Stimulated activated effector memory CD8-positive, alpha-beta T cell treated with anti-CD3 and anti-CD28 coated beads, Interleukin-12 subunit alpha, Interleukin-12 subunit beta, amount 100 ng/mL, for 72 hours (primary cell): ENCODE data around the gene AMPH.
A peak's percentile ranks its signal among the peaks of the same experiment; 100 is the strongest.
"Not testable (repeated sequence)": the region's sequence is repeated elsewhere in the genome, so short reads cannot be mapped to it uniquely, and the experiment has no call there.

Experiments used
- ATAC-seq: fragments of 150-1000 bp; cut with Tn5 transposase; 2 replicates; pipeline ENCODE4 v1.10.0; 2021
- DNase-seq, 2 donors: peaks; one replicate each; pipeline ENCODE4 v3.0.0; 2021 to 2022; ENCODE audit warnings: low spot score in 2 of 2
- H3K27ac Mint-ChIP-seq: one replicate; pipeline ENCODE4 v1.8.0; 2022; ENCODE audit warnings: mild to moderate bottlenecking, mixed read lengths
- H3K36me3 Mint-ChIP-seq: one replicate; pipeline ENCODE4 v1.8.0; 2022; ENCODE audit warnings: mild to moderate bottlenecking, mixed read lengths
- H3K4me1 Mint-ChIP-seq: one replicate; pipeline ENCODE4 v1.8.0; 2022; ENCODE audit warnings: mixed read lengths
- H3K4me3 Mint-ChIP-seq: one replicate; pipeline ENCODE4 v1.8.0; 2022; ENCODE audit warnings: mild to moderate bottlenecking, mixed read lengths
- H3K9me3 Mint-ChIP-seq: one replicate; pipeline ENCODE4 v1.8.0; 2022; ENCODE audit warnings: mixed read lengths

The AMPH gene

DNA sequence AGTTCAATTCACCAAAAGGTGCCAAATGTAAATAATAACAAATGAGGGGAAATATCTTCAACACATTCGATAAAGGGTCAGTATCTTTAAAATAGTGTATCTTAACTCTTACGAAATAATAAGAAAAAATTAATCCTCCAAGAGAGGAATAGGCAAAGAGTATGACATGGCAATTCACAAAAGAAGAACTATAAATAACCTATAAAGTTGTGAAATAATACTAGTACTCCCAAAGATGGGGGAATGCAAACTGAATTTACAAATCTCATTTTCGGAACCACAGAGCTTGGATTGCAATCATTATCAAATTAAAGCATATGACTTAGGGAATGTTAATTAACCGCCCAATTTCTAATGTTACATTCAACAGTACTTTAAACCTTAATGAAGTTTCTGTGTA, 279.6 kb downstream of the AMPH start:
- peaks cover 22% of the 10 kb centered on the region for H3K36me3 Mint-ChIP-seq
- peak overlapping the region; percentile 83 for H3K27ac Mint-ChIP-seq

DNA sequence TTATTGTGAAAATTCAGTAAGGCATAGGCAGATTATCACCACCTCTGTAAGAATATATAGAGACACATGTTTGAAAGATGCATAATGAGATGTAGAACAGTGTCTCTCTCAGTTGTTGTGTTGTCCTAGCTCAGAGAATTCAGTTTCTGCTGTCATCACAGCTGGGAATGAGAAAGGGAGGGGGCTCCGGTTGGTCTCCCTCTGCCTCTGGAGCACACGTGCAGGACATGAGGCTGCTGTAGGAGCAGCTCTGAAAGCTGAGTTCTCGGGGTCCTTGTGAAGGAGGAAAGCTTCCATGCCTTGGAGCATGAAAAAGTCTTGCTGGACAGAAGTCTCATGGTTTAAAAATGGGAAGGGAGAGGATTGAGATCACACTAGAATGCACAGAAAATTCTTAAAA, 280.4 kb downstream of the AMPH start:
- Mint-ChIP-seq H3K36me3 (peaks cover 25% of the 10 kb centered on the region), H3K4me3 (peak overlapping the region; percentile 79), H3K4me1 (peaks cover 26% of the 10 kb centered on the region), H3K27ac (peak overlapping the region; percentile 83)
- ATAC-seq, DNase-seq, H3K9me3 Mint-ChIP-seq: not testable (repeated sequence)

More for the DNA sequence above, 279.6 kb downstream of the AMPH start:
- H3K4me3 Mint-ChIP-seq: peak overlapping the region; percentile 79
- ATAC-seq: no peak
- H3K4me1 Mint-ChIP-seq: peaks cover 19% of the 10 kb centered on the region
- no peak for DNase-seq
- H3K9me3 Mint-ChIP-seq: no peaks in the 10 kb centered on the region

DNA sequence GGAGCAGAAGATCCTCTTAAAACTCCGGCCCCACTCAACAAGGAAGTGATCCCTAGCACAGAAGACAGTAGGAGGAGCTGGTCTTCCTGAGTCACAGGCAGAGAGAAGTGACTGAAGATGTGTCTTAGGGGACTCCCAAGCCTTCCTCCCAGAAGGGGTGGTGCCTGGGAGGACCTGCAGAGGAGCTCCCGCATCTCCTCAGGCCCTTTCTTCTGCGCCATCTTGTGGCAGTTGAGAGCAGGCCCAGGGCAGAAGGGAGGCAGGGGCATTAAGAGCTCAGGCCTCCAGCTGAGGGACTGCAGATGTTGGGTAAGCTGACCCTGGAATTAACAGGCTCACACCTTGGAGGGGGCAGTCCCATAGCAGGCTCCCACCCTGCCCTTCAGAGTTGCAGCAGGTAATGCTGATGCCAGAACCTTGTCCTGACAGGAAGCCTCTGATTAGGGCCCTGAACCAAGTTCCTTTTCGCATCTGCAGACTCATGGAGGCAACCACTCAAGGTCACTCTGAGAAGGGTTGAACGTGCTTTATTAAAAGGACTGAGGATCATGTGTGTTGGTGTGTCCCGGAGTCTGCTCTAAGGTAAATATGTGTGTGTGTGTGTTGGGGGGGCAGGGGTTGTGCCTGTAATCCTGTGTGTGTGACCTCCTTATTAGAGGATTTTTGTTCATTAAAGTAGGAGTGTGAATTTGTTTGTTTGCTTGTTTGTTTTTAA, 281.1 kb downstream of the AMPH start:
- H3K4me3 Mint-ChIP-seq: peak overlapping the region; percentile 79
- peaks cover 22% of the 10 kb centered on the region for H3K4me1 Mint-ChIP-seq
- peak overlapping the region; percentile 83 for H3K27ac Mint-ChIP-seq
- peak; percentile 77 for ATAC-seq
- not testable (repeated sequence) for H3K9me3 Mint-ChIP-seq, DNase-seq
- peaks cover 23% of the 10 kb centered on the region for H3K36me3 Mint-ChIP-seq

DNA sequence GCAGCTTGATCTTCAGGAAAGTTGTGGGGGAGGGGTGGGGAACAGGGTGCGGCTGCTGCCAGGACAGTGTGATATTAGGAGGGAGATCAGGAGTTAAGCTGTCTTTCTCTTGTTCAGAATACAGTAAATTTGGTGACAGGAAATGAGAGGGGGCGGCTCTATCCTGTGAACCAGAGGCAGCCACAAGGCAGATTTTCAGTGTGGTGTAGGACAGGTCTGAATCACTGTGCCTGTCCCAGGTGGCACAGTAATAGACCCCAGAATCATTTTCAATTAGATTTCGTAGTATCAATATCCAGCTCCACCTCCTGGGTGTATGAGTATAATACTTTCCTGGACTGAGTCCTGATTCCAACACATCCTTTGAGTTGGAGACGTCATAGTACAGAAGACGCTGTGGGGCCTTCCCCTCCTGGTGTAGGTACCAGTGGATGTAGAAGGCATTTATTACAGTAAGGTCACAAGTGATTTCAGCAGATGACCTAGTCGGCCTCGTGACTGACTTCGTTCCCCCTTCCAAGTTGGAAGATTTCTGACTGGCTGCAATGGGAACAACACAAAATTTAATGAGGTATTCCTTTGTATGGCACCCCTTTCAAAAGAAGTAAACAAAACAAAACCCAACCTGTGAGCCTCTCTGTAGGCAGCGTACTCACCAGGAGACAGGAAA, 281.9 kb downstream of the AMPH start:
- peak; percentile 65 for ATAC-seq
- peak overlapping the region; percentile 79 for H3K4me3 Mint-ChIP-seq
- H3K4me1 Mint-ChIP-seq: peaks cover 29% of the 10 kb centered on the region
- peak overlapping the region; percentile 83 for H3K27ac Mint-ChIP-seq
- peaks cover 30% of the 10 kb centered on the region for H3K36me3 Mint-ChIP-seq
- DNase-seq, H3K9me3 Mint-ChIP-seq: not testable (repeated sequence)

DNA sequence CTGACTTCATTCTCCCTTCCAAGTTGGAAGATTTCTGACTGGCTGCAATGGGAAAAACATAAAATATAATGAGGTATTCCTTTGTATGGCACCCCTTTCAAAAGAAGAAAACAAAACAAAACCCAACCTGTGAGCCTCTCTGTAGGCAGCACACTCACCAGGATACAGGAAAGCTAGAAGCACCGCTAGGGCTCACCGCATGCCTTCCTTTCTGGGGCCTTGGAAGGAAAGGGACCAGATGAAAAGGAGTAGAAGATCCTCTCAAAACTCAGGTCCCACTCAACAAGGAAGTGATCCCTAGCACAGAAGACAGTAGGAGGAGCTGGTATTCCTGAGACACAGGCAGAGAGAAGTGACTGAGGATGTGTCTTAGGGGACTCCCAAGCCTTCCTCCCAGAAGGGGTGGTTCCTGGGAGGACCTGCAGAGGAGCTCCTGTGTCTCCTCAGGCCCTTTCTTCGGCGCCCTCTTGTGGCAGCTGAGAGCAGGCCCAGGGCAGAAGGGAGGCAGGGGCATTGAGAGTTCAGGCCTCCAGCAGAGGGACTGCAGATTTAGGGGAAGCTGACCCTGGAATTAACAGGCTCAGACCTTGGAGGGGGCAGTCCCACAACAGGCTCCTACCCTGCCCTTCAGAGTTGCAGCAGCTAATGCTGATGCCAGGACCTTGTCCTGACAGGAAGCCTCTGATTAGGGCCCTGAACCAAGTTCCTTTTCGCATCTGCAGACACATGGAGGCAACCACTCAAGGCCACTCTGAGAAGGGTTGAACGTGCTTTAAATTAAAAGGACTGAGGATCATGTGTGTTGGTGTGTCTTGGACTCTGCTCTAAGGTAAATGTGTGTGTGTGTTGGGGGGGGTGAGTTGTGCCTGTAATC, 285.6 kb downstream of the AMPH start:
- peaks cover 46% of the 10 kb centered on the region for H3K4me1 Mint-ChIP-seq
- H3K4me3 Mint-ChIP-seq: peak overlapping the region; percentile 79
- peaks cover 50% of the 10 kb centered on the region for H3K36me3 Mint-ChIP-seq
- H3K9me3 Mint-ChIP-seq: not testable (repeated sequence)
- ATAC-seq (peak; percentile 61), DNase-seq (peak in 1 of 2 donors; percentile 63)
- peak overlapping the region; percentile 65 for H3K27ac Mint-ChIP-seq

DNA sequence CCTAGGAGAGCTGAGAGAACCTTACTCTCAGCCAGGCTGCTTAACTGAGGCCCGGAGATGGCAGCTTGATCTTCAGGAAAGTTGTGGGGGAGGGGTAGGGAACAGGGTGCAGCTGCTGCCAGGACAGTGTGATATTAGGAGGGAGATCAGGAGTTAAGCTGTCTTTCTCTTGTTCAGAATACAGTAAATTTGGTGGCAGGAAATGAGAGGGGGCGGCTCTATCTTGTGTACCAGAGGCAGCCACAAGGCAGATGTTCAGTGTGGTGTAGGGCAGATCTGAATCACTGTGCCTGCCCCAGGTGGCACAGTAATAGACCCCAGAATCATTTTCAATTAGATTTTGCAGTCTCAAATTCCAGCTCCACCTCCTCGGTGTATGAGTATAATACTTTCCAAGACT, 286.4 kb downstream of the AMPH start:
- Mint-ChIP-seq H3K27ac (peak overlapping the region; percentile 65), H3K4me1 (peaks cover 54% of the 10 kb centered on the region), H3K36me3 (peaks cover 57% of the 10 kb centered on the region), H3K4me3 (peak overlapping the region; percentile 79)
- ATAC-seq: peak; percentile 74
- DNase-seq, H3K9me3 Mint-ChIP-seq: not testable (repeated sequence)

DNA sequence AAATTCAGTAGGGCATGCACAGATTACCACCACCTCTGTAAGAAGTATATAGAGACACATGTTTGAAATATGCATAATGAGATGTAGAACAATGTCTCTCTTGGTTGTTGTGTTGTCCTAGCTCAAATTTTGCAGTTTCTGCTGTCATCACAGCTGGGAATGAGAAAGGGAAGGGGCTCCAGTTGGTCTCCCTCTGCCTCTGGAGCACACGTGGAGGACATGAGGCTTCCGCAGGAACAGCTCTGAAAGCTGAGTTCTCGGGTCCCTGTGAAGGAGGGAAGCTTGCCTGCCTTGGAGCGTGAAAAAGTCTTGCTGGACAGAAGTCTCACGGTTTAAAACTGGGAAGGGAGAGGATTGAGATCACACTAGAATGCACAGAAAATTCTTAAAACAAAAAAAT, 289.0 kb downstream of the AMPH start:
- Mint-ChIP-seq H3K4me1 (peaks cover 70% of the 10 kb centered on the region), H3K36me3 (peaks cover 64% of the 10 kb centered on the region)

DNA sequence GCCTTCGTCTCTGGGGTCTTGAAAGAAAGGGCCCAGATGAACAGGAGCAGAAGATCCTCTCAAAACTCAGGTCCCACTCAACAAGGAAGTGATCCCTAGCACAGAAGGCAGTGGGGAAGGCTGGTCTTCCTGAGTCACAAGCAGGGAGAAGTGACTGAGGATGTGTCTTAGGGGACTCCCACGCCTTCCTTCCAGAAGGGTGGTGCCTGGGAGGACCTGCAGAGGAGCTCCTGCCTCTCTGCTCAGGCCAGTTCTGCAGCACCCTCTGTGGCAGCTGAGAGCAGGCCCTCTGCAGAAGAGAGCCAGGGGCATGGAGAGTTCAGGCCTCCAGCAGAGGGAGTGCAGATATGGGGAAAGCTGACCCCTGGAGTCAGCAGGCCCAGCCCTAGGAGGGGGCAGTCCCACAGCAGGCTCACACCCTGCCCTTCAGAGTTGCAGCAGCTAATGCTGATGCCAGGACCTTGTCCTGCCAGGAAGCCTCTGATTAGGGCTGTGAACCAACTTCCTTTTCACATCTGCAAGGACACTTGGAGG, 289.9 kb downstream of the AMPH start:
- DNase-seq, H3K9me3 Mint-ChIP-seq: not testable (repeated sequence)
- peaks cover 72% of the 10 kb centered on the region for H3K36me3 Mint-ChIP-seq
- peak overlapping the region; percentile 71 for H3K4me3 Mint-ChIP-seq
- H3K27ac Mint-ChIP-seq: peak overlapping the region; percentile 96
- peaks cover 74% of the 10 kb centered on the region for H3K4me1 Mint-ChIP-seq
- ATAC-seq: peak; percentile 60

More for the DNA sequence above, 289.0 kb downstream of the AMPH start:
- DNase-seq, ATAC-seq, H3K9me3 Mint-ChIP-seq: not testable (repeated sequence)
- Mint-ChIP-seq H3K4me3 (peak overlapping the region; percentile 71), H3K27ac (peak overlapping the region; percentile 53)

DNA sequence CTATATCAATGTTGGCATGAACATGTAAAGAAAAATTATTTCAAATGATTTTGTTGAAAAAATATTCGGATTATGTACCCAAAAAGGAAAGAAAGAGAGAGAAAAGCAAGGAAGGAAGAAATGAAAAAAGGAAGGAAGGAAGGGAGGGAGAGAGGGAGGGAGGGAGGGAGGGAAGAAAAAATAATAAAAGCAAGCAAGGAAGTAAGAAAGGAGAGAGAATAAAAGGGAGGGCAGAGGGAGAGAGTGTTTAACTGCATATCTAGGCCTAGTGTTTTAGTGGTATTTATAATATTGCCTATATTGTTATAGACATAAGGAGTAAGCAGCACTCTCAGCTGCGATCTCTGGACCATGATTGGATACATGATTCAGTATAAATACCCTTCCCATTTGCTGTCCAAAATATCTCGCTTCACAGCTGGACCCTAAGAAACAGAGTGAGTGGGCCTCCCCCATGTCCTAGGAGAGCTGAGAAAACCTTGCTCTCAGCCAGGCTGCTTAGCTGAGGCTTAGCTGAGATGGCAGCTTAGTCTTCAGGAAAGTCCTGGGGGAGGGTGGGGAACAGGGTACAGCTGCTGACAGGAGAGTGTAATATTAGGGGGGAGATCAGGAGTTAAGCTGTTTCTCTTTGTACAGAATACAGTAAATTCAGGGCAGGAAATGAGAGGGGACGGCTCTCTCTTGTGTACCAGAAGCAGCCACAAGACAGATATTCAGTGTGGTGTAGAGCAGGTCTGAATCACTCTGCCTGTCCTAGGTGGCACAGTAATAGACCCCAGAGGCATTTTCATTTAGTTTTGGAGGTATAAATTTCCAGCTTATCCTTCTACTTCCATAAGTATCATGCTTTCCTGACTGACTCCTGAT, 291.0 kb downstream of the AMPH start:
- Mint-ChIP-seq H3K9me3 (no peaks in the 10 kb centered on the region), H3K4me3 (peak overlapping the region; percentile 71), H3K4me1 (peaks cover 78% of the 10 kb centered on the region), H3K27ac (peak overlapping the region; percentile 96), H3K36me3 (peaks cover 72% of the 10 kb centered on the region)
- ATAC-seq (peak; percentile 81), DNase-seq (no peak)

DNA sequence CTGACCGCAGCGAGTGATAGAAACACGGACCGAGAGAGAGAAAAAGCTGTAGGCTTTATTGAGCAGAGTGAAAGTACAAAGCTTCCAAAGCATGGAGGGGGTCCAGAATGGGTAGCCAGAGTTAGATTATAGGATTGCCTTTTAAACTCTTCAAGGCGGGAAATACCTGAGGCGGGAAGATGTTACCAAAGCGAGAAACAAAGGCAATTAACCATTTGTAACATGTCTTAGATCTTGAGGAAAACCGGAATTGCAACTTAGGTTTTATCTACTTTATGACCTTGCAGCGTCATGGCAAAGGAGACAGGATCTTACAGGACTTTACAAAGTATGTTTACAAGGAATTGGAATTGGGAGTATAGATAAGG, 295.0 kb downstream of the AMPH start:
- peaks cover 67% of the 10 kb centered on the region for H3K36me3 Mint-ChIP-seq
- DNase-seq, ATAC-seq, H3K9me3 Mint-ChIP-seq: not testable (repeated sequence)
- H3K4me1 Mint-ChIP-seq: peaks cover 82% of the 10 kb centered on the region
- H3K4me3 Mint-ChIP-seq: peak overlapping the region; percentile 71
- H3K27ac Mint-ChIP-seq: peak overlapping the region; percentile 96

DNA sequence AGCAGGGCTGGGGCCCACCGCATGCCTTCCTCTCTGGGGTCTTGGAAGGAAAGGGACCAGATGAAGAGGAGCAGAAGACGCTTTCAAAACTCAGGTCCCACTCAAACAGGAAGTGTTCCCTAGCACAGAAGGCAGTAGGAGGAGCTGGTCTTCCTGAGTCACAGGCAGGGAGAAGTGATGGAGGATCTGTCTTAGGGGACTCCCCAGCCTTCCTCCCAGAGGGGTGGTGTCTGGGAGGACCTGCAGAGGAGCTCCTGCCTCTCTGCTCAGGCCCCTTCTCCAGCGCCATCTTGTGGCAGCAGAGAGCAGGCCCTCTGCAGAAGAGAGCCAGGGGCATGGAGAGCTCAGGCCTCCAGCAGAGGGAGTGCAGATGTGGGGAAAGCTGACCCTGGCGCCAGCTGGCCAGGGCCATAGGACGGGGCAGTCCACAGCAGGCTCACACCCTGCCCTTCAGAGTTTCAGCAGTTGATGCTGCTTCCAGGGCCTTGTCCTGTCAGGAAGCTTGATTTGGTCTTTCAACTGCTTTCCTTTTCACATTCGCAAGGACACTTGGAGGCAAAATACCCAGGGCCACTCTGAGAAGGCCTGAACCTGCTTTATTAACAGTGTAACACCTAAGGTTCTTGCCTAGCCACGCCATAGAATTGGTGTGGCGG, 295.6 kb downstream of the AMPH start:
- DNase-seq (peak; percentile 77 to 86), ATAC-seq (peak; percentile 87)
- H3K4me1 Mint-ChIP-seq: peaks cover 82% of the 10 kb centered on the region
- no peaks in the 10 kb centered on the region for H3K9me3 Mint-ChIP-seq
- peaks cover 72% of the 10 kb centered on the region for H3K36me3 Mint-ChIP-seq
- H3K27ac Mint-ChIP-seq: peak overlapping the region; percentile 96
- H3K4me3 Mint-ChIP-seq: peak overlapping the region; percentile 71

DNA sequence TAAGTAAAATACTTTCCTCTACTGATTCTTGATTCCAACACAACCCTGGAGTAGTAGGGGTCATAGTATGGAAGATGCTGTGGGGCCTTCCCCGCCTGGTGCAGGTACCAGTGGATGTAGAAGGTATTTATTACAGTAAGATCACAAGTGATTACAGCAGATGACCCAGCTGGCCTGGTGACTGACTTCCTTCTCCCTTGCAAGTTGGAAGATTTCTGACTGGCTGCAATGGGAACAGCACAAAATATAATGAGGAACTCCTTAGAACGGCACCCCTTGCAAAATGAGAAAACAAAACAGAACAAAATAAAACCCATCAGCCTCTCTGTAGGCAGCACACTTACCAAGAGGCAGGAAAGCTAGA, 296.1 kb downstream of the AMPH start:
- Mint-ChIP-seq H3K4me1 (peaks cover 81% of the 10 kb centered on the region), H3K9me3 (no peaks in the 10 kb centered on the region), H3K4me3 (peak overlapping the region; percentile 71), H3K27ac (peak overlapping the region; percentile 96), H3K36me3 (peaks cover 71% of the 10 kb centered on the region)
- no peak for DNase-seq
- ATAC-seq: no peak

DNA sequence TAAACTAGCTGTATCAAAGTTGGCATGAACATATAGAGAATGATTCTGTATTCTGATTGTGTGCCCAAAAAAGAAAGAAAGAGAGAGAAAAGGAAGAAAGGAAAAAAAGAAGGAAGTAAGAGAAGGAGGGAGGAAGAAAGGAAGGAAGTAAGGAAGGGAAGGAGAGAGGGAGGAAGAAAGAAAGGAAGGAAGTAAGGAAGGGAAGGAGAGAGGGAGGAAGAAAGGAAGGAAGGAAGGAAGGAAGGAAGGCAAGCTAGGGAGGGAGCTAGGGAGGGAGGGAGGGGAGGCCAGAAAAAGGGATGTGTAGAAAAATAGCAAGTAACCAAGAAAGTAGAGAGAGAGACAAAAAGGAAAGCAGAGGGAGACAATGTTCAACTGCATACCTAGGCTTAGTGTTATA, 297.0 kb downstream of the AMPH start:
- H3K9me3 Mint-ChIP-seq: no peaks in the 10 kb centered on the region
- H3K4me3 Mint-ChIP-seq: peak overlapping the region; percentile 71
- peaks cover 68% of the 10 kb centered on the region for H3K36me3 Mint-ChIP-seq
- H3K4me1 Mint-ChIP-seq: peaks cover 77% of the 10 kb centered on the region
- no peak for ATAC-seq
- peak overlapping the region; percentile 96 for H3K27ac Mint-ChIP-seq
- no peak for DNase-seq
